T-helper 1 cell treated with Interleukin-12 subunit alpha and Interleukin-12 subunit beta and Interleukin-4 antibody, amounts not matched to agents 30 μg/mL and 1 μg/mL, for 36 hours (primary cell): ENCODE measurements around the gene PDGFB.

ENCODE experiments used
- H3K27ac Mint-ChIP-seq: one replicate; pipeline ENCODE4 v1.8.0; 2021; ENCODE audit warnings: mild to moderate bottlenecking, mixed read lengths
- H3K27me3 Mint-ChIP-seq: one replicate; pipeline ENCODE4 v1.8.0; 2021; ENCODE audit warnings: low read depth, mixed read lengths
- H3K36me3 Mint-ChIP-seq: one replicate; pipeline ENCODE4 v1.8.0; 2021; ENCODE audit warnings: low read depth, mixed read lengths
- H3K4me1 Mint-ChIP-seq: one replicate; pipeline ENCODE4 v1.8.0; 2021; ENCODE audit warnings: low read depth, mixed read lengths
- H3K4me3 Mint-ChIP-seq: one replicate; pipeline ENCODE4 v1.8.0; 2021; ENCODE audit warnings: mild to moderate bottlenecking, moderate library complexity, mixed read lengths
- H3K9me3 Mint-ChIP-seq: one replicate; pipeline ENCODE4 v1.8.0; 2021; ENCODE audit warnings: mixed read lengths

Gene PDGFB

GRCh38 chr22:39267974-39268373 lies 23.2 kb upstream of the PDGFB start:
- Mint-ChIP-seq H3K36me3 (peaks cover 1% of the 10 kb centered on the region), H3K27ac (peak overlapping the region; percentile 67), H3K9me3 (peaks cover 4% of the 10 kb centered on the region), H3K27me3 (no peaks in the 10 kb centered on the region), H3K4me3 (no peak overlapping the region), H3K4me1 (peaks cover 17% of the 10 kb centered on the region)

- peaks cover 15% of the 10 kb centered on the region for H3K9me3 Mint-ChIP-seq
- H3K36me3 Mint-ChIP-seq, result peaks cover 1% of the 10 kb centered on the region
- peak overlapping the region; percentile 86 for H3K27ac Mint-ChIP-seq
- no peaks in the 10 kb centered on the region for H3K27me3 Mint-ChIP-seq
- H3K4me3 Mint-ChIP-seq, result no peak overlapping the region
- peaks cover 17% of the 10 kb centered on the region for H3K4me1 Mint-ChIP-seq
Observed at GRCh38 chr22:39266398-39267030, 21.7 kb upstream of the PDGFB start.

GRCh38 chr22:39265143-39265886 lies 20.5 kb upstream of the PDGFB start:
- Mint-ChIP-seq H3K27ac (peak overlapping the region; percentile 41), H3K4me3 (no peak overlapping the region), H3K9me3 (peaks cover 18% of the 10 kb centered on the region), H3K27me3 (no peaks in the 10 kb centered on the region), H3K4me1 (peaks cover 17% of the 10 kb centered on the region), H3K36me3 (peaks cover 1% of the 10 kb centered on the region)

- peaks cover 1% of the 10 kb centered on the region for H3K36me3 Mint-ChIP-seq
- peaks cover 17% of the 10 kb centered on the region for H3K4me1 Mint-ChIP-seq
- no peaks in the 10 kb centered on the region for H3K27me3 Mint-ChIP-seq
- peak overlapping the region; percentile 42 for H3K27ac Mint-ChIP-seq
- H3K9me3 Mint-ChIP-seq, result peaks cover 18% of the 10 kb centered on the region
- no peak overlapping the region for H3K4me3 Mint-ChIP-seq
Observed at GRCh38 chr22:39264349-39265038, 19.7 kb upstream of the PDGFB start.

GRCh38 chr22:39263626-39264348 lies 19.0 kb upstream of the PDGFB start:
- Mint-ChIP-seq H3K4me3 (no peak overlapping the region), H3K36me3 (peaks cover 1% of the 10 kb centered on the region), H3K4me1 (peaks cover 17% of the 10 kb centered on the region), H3K27ac (peak overlapping the region; percentile 42), H3K9me3 (peaks cover 18% of the 10 kb centered on the region), H3K27me3 (no peaks in the 10 kb centered on the region)

GRCh38 chr22:39259666-39260065 lies 14.9 kb upstream of the PDGFB start:
- H3K27me3 Mint-ChIP-seq, result no peaks in the 10 kb centered on the region
- H3K27ac Mint-ChIP-seq, result no peak overlapping the region

GRCh38 chr22:39257901-39258475 lies 13.2 kb upstream of the PDGFB start:
- H3K4me3 Mint-ChIP-seq, result no peak overlapping the region
- no peaks in the 10 kb centered on the region for H3K27me3 Mint-ChIP-seq
- peaks cover 18% of the 10 kb centered on the region for H3K9me3 Mint-ChIP-seq
- H3K27ac Mint-ChIP-seq, result no peak overlapping the region
- H3K36me3 Mint-ChIP-seq, result no peaks in the 10 kb centered on the region
- H3K4me1 Mint-ChIP-seq, result peaks cover 20% of the 10 kb centered on the region

More at GRCh38 chr22:39259666-39260065, 14.9 kb upstream of the PDGFB start:
- H3K36me3 Mint-ChIP-seq, result no peaks in the 10 kb centered on the region
- H3K9me3 Mint-ChIP-seq, result peaks cover 18% of the 10 kb centered on the region
- H3K4me1 Mint-ChIP-seq, result peaks cover 16% of the 10 kb centered on the region
- H3K4me3 Mint-ChIP-seq, result no peak overlapping the region

GRCh38 chr22:39256979-39257378 lies 12.2 kb upstream of the PDGFB start:
- Mint-ChIP-seq H3K4me1 (peaks cover 25% of the 10 kb centered on the region), H3K27ac (no peak overlapping the region), H3K27me3 (peaks cover 1% of the 10 kb centered on the region), H3K36me3 (no peaks in the 10 kb centered on the region), H3K4me3 (no peak overlapping the region), H3K9me3 (peaks cover 10% of the 10 kb centered on the region)

- H3K27me3 Mint-ChIP-seq, result peaks cover 9% of the 10 kb centered on the region
- H3K36me3 Mint-ChIP-seq, result no peaks in the 10 kb centered on the region
- peaks cover 3% of the 10 kb centered on the region for H3K9me3 Mint-ChIP-seq
- H3K4me3 Mint-ChIP-seq, result no peak overlapping the region
- peak overlapping the region; percentile 75 for H3K27ac Mint-ChIP-seq
- peaks cover 25% of the 10 kb centered on the region for H3K4me1 Mint-ChIP-seq
Observed at GRCh38 chr22:39256186-39256552, 11.4 kb upstream of the PDGFB start.

- Mint-ChIP-seq H3K27ac (peak overlapping the region; percentile 95), H3K4me1 (peaks cover 25% of the 10 kb centered on the region), H3K27me3 (peaks cover 15% of the 10 kb centered on the region), H3K4me3 (no peak overlapping the region), H3K9me3 (no peaks in the 10 kb centered on the region), H3K36me3 (no peaks in the 10 kb centered on the region)
Observed at GRCh38 chr22:39255449-39256185, 10.8 kb upstream of the PDGFB start.

GRCh38 chr22:39254789-39255298 lies 10.1 kb upstream of the PDGFB start:
- Mint-ChIP-seq H3K9me3 (no peaks in the 10 kb centered on the region), H3K27me3 (peaks cover 18% of the 10 kb centered on the region), H3K27ac (peak overlapping the region; percentile 95), H3K36me3 (no peaks in the 10 kb centered on the region), H3K4me1 (peaks cover 25% of the 10 kb centered on the region), H3K4me3 (peak overlapping the region; percentile 67)

GRCh38 chr22:39254122-39254521 lies 9.3 kb upstream of the PDGFB start:
- H3K27ac Mint-ChIP-seq, result peak overlapping the region; percentile 95
- H3K36me3 Mint-ChIP-seq, result no peaks in the 10 kb centered on the region
- H3K9me3 Mint-ChIP-seq, result no peaks in the 10 kb centered on the region
- no peak overlapping the region for H3K4me3 Mint-ChIP-seq
- H3K27me3 Mint-ChIP-seq, result peaks cover 24% of the 10 kb centered on the region
- H3K4me1 Mint-ChIP-seq, result peaks cover 25% of the 10 kb centered on the region

GRCh38 chr22:39253435-39254070 lies 8.8 kb upstream of the PDGFB start:
- Mint-ChIP-seq H3K9me3 (no peaks in the 10 kb centered on the region), H3K36me3 (no peaks in the 10 kb centered on the region), H3K27me3 (peaks cover 25% of the 10 kb centered on the region), H3K4me3 (no peak overlapping the region), H3K4me1 (peaks cover 25% of the 10 kb centered on the region), H3K27ac (no peak overlapping the region)
